DMS 273 treated with DMSO at 0.1 percent for 48 hours (cell line): ENCODE data around the gene GPRC5B.

Experiments
- DNase-seq: peaks from one replicate; lab custom pipeline; 2025; lab: John Stamatoyannopoulos, UW

The GPRC5B gene

GRCh38 chr16:19810817-19811731 lies 73.6 kb downstream of the GPRC5B start:
- DNase-seq = no peak

- DNase-seq = no peak
These were observed 75.0 kb downstream of the GPRC5B start for GRCh38 chr16:19809693-19810092.

DNA sequence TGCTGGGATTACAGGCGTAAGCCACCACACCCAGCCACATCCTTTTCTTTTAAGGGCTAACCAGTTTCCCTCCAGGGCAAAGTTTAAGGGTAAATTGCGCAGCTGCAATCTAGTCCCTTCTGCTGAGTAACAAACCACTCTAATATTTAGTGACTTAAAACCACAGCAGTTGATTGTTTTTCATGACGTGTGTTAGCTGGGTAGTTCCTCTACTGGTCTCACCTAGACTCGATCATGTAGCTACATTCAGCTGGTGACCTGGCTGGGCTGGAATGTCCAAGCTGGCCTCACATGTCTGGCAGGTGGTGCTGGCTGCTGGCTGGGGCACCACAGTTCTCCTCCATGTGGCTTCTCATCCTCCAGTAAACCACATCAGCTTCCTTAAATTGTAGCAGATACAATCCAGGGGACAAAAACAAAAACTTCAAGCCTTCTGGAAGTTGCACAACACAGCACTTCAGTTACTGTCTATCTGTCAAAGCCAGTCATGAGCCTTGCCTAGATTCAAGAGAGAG lies 75.5 kb downstream of the GPRC5B start:
- DNase-seq = no peak

DNA sequence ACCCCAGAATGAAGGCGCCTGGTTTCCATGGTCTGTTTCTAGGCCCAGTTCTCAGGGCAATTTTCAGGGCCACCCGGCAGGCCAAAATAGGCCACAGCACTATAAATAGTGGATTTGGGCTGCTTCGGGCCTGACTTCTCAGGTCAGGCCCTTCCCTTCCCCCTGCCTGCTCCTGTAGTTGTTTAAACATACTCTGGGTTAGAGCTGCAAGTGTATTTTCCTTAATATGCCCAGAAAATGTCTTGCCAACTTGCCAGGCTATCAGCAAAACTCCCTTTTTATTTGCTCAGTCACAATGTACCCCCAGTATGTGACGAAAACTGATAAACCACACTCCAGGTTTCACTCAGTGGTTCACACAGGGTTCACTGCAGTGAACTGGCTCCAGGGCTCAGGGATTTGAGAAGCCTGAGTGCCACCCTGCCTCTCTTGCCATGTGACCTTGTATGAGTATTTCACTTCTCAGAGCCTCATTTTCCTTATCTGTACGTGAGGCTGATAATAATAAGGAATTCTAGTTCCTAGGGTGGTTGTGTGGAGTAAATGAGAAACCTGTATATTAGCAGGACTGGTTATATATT lies 76.5 kb downstream of the GPRC5B start:
- DNase-seq = no peak
